Hindlimb muscle (tissue), 1 donor: ENCODE data around the gene UBAP1L. TPM values are rescaled to one million over a fixed set of nuclear protein-coding genes. Genes with fewer than 3 reads are reported as not detected.
"Not testable (repeated sequence)": the region's sequence is repeated elsewhere in the genome, so short reads cannot be mapped to it uniquely, and the experiment has no call there.

Experiments
- DNase-seq: peaks from one replicate; pipeline ENCODE4 v3.0.0-alpha.2; 2013
- polyA plus RNA-seq: library from polyadenylated mRNA; unstranded; fragments of 120-200 nt; gene quantifications from one replicate; pipeline ENCODE4 v1.2.1, GENCODE V29; 2013; ENCODE audit not compliant: insufficient read length

The UBAP1L gene
- polyA plus RNA-seq, 1 donor = 6.4 TPM

DNA sequence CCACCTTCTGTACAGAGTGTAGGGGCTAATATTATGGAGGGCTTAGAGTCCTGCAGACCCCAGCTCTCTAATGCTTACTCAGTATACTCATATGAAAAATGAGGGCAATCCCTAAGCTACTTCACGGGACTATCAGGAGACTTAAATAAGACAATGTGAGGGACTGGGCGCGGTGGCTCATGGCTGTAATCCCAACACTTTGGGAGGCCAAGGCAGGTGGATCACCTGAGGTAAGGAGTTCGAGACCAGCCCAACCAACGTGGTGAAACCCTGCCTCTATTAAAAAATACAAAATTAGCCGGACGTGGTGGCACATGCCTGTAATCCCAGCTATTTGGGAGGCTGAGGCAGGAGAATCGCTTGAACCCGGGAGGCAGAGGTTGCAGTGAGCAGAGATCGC is 15.2 kb downstream of the UBAP1L start:
- not testable (repeated sequence) for DNase-seq

DNA sequence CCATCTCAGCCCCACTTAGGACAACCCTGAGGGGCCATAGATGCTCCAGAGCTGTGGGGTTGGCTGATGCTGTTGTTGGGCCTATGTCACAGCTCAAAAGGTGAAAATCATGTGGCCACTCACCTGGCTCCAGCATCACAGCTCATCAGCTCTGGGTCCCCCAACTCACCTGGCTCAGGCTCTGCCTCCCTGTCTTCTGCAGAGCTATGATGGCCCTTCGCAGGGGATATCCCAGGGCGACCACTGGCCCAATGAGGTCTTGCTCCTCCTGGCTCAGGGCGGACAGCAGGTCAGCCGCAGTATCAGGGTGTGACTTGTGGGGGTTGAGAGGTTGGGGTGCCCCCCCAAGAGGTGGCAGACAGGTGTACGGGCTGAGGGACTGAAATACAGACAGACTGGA is 15.7 kb downstream of the UBAP1L start:
- no peak for DNase-seq

DNA sequence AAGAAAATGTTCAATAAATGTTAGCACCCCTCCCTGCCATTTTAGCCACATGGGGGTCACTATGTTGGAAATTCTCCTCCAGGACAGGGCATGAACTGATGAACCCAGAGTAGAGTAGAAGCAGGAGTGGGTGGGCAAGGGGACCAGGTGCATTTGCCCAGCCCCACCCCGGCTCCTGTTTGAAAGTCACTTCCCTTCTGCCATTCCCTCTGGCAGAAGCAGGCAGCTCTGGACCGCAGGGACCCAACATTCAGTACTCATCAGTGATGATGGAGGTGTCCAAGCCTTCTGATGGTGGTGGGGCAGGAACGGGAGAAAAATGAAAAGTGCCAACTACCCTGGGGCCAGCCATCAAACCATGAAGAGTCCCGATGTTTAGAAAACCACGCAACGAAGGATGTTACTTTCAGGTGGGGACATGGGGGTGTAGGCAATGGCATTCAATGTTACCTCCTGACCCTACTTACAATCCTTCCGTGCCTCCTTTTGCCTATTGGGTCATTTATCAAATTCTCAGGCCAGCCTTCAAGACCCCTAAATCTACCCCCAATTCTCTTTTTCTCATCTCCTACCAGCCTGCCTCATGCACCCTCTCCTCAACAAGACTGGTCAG is 17.2 kb downstream of the UBAP1L start:
- no peak for DNase-seq

DNA sequence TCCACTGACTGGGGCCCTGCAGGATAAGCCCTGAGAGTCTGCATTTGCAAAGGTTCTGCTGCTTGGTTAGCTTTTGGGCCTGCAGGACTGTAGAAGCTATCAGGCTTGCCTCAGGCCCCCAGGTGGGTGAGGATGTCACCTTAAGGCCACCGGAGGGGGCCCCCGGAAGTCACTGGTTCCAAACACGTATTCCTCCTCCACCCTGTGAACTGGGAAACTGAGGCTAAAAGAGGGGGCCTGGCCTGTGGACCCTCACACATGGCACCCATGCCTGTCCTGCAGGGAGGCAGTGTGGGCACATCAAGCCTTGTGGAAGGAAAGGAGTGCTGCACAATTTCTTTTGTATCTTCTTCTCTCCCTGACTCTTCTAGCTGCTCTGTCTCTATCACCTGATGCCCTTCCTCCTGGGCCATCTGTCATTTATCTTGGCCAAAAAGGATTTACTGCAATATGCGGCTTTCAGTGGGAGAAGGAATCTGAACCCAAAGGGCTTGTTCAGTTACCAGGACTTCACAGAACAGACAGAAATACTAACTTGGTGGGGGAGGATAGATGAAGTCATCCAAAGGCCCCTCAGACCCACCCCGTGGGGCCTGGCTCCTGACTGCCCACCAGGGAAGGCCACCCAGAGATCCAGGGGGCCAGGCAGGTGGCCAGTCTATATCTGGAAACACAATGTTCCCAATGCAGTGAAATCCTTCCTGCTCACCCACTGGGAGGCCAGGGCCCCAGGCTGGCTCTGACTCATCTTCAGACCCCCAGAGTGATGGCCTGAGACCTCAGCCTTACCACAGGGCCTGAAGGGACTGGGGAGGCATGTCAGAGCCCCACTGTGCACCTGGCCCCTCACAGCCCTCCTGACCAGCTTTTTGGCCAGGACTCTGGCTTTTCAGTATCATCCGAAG is 18.3 kb downstream of the UBAP1L start:
- DNase-seq = no peak

DNA sequence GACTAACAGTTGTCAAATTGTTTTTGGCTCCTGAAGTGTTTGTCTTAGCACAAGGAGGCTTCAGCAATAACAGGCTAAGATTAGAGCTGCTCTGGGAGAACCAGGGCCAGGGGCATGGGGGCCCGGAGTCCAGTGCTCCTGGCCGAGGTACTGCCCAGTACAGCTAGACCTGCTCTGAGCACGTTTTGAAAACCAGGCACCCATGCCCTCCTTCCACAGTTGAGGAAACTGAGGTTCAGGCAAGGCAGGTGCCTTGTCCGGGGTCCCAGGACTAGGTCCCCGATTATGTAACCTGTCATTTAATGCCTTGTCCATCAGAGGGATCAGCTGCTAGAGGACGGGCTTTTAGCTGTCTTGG is 19.3 kb downstream of the UBAP1L start:
- no peak for DNase-seq

DNA sequence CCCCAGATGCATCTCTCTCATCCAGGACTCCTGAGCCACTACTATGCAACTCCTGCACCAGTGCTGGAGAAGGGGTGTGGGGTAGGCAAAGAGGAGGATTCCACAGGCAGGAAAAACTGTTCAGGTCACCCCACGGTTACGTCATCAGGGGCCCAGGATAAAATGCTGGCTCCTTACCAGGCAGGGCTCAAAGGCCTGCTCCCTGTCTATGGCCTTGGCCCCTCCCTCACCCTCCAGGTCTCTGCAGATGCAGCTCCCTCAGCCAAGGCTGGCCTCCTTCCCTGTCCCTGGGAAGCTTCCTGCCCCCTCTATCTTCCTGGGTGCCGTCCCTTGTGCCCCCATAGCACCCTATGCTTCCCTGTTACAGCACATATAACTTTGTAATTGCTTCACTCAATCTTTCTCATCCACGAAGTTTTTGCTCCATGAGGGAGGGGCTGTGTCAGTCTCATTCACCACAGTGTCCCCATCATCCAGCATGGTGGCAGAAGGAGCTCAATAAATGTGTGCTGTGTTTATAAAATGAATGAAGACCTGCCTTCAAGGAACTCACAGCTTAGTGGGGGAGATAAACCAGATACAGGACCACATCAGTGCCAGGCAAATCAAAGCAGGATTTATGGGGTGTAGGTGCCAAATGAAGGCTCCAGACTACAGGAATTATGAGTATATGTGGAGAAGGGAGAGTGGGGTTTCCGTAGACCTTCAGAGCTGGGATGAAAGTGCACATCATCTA is 19.8 kb downstream of the UBAP1L start:
- no peak for DNase-seq

DNA sequence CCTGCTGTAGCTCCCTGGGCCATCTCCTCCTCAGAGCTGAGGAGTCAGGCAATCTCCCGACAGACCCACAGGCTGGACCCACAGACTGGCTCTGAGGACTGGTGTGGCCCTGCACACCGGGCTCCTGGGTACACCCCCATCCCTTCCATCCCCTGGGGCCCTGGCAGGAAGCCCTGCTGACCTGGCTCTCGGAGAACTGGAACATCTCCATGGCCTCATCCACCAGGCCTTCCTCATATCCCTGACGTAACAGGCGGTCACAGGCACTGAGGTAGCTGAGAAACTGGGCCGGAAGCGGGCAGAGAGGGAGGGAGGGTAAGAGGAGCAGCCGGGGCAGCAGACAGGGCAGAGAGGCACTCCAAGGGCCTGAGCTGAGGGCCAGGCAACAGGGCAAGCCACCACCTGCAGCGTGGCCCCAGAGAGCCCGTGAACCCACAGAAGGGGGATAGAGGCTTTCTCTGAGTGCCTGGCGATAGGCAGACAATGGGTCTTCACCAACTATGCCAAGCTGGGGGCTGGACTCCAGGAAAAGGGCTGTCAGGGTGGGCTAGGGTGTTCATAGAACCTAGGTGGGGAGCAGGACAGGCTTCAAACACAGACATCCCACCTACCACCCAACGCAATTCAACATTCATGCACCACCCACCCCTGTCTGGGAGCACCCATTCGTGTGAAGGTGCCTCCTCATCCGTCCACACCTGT is 20.6 kb downstream of the UBAP1L start:
- no peak for DNase-seq

DNA sequence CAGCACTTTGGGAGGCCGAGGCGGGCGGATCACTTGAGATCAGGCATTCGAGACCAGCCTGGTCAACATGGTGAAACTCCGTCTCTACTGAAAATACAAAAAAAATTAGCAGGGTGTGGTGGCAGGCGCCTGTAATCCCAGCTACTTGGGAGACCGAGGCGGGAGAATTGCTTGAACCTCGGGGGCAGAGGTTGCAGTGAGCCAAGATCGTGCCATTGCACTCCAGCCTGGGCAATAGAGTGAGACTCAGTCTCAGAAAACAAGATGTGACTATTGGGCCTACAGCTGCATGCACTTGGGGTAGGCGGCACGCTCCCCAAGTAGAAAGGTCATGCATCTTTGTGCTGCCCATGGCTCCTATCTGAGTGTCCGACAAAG is 21.2 kb downstream of the UBAP1L start:
- DNase-seq = not testable (repeated sequence)

DNA sequence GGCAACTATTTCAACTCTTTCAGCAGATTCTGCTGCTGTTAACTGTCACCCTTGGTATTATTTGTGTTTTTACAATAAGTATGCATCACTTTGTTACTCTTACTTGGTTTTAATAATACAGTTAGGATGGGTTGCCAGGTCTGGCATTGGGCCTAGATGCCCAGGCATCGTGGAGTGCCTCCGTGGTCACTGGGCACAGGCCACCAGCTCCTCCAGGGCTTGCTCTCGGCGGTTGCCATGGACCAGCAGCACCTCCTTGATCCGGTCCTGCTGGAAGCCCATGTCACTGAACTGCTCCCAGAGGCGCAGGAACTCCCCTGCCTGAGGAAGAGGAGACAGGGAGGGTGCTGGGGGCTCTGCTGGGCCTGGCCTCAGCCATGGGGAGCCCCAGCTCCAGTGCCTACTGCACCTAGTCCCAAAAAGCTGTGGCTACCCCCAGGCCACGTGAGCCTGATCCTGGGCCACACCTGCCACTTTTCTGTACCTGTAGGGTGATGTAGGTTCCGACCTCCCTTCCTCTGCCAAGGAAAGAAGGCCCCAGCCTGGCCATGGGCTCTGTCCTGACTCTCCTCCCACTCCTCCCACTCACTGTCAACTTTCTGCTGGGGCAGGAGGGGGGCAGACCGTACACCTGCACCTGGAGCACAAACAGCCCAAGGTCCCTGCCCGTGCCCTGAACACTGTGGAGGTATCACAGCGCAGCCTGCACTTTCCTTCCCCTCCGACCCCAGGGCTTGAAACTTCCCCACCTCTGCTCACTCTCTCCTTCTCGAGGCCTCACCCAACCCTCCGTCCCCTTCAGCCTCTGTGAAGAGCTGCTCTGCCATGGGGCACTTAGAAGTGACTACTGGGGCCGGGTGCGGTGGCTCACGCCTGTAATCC is 21.8 kb downstream of the UBAP1L start:
- no peak for DNase-seq

DNA sequence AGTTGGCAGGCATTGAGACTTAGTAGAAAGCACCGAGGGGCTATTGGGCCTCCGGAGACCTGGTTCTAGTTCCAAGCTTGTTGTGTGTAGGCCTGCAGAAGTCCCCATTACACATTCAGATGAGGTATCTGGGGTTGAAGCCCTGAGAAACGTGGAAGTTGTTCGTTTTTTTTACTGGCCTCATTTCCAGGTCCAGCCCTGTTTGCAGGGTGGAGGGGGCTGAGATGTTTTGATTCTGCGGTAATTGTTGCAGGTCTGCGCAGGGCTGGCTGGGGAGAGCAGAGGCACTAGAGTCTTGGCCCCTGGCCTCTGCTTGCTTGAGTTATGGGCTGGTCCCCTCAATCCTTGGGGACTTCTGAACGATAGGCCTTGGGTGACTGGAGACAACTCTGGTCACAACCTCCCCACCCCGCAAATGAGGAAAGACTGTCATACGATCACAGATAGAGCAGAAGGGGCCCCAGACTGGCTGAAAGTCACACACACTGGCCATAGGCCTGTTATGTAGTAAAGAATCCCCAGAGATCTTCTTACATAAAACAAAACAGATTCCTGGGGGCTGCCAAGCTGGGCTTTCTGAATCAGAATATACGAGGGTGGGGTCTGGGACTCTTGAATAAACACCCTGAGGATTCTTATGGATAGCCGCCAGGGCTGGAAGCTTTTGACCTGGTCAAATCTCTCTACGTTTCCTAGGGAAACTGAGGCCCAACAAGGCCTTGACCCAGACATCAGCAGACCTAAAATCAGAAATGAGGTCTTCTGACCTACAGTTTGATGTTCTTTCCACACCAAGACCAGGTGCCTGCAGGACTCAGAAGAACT is 22.8 kb downstream of the UBAP1L start:
- no peak for DNase-seq

DNA sequence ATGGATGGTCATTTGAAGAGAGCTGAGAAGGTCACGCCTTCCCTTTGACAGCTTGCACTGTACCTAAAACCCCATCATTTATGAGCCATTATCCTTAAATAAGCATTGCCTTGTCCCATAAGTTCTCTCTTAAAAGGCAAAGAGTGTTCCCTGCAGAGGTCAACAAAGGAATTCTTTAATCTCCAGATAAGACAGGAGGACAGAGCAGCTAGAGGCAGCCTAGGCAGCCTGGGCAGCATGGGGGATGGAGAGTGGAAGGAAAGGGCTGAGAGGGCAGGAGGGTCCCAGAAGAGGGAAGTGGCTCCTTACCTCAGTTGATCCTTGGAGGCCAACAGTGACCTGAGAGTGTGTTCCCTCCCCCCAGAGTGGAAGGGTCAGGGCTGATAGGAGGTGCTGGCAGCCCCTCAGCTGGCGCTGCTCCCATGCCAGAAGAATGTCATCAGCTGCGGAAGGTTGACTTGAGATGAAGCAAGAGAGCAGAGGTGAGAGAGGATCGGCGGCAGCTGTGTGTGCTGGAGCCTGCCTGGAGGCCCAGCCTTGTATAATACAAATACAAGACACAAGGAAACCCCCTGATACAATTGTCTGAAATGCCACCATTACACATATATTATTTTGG is 25.7 kb downstream of the UBAP1L start:
- DNase-seq = no peak

DNA sequence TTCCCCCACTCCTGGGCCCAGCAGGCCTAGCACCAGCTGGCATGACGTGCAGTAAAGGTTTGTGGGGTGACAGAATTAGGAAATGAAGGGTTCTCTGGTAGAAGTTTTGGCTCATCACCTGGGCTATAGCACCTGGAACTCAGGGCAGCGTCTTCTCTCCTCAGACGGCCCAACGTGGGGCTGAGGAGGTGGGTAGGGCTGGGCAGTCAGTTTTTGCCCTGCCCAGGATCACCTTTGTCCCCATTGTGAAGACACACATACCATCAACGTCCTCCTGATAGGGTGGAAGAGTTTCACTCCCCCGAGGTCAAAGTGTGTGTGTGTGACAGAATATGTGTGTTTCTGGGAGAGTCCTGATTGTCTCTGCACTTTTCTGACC is 26.4 kb downstream of the UBAP1L start:
- DNase-seq = no peak

DNA sequence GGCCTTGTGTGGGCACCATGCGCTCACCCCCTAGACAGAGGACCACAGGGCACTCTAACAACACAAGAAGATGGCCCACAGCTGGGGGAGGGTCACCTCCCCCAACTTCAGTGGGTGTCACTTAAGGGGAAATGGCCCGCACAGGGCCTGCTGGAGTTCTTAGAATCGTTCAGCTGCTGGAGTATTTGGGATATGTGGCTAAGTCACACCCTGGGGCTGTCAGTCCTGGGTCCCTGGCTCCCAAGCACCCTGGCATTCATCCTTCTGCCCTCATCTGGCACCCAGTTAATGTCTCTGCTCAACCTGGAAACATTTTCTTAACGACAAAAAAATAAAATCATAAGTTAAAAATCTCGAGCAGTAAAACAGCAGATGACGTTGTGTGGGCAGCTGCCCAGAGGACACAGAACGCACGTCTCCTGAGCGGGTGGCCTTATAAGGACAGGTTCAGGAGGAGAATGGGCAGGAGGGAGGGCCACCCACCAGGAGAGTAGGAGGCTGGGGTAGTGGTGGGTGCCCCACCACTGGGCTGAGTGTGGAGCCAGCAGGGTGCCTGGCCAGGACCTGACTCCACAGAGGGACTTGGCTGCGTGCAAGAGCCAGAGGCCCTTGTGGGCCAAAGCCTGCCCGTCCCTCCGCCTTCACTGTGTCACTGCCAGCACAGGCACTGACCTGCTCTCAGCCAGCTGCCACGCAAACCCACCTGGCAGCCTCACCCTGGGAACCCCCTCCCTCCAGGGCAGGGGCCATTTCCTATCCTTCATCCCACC is 26.9 kb downstream of the UBAP1L start:
- peak; percentile 44 for DNase-seq

DNA sequence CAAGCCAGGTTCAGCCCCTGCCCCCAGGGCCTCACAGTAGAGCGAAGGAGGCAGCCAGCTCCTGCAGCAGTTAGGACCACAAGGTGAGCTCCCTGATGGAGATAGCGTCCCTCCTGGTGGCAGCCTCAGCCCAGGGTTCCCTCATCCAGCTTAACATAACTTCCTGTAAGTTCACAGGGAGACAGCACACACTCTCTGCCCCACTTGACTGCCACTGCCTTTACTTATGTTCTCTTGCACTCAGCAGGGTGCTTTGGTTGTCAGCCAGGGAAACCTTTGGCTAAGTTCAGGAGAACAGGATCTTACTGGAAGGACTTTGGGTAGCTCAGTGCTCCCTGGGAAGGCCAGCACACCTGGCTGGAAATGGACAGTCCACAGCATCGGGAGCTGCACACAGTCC is 27.6 kb downstream of the UBAP1L start:
- DNase-seq = no peak

DNA sequence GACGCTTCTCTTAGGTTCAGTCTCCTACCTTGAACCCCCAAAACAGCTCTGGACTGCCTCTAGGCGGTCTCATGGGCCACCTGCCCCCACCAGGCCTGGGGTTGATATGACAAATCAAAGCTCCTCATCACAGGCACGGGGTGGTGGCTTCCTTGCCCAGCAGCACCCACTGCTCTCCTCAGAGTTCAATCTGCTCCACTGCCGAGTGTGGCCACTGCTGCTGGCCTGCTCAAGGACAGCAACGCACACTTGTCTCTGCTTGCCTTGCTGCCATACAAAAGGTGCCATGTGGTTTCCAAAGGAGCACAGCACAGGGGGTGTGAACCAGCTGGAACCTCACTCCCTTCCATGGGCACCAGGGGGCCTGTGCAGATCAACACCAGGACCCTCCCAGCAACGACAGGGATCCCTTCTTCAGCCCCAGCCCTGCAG is 28.3 kb downstream of the UBAP1L start:
- no peak for DNase-seq

DNA sequence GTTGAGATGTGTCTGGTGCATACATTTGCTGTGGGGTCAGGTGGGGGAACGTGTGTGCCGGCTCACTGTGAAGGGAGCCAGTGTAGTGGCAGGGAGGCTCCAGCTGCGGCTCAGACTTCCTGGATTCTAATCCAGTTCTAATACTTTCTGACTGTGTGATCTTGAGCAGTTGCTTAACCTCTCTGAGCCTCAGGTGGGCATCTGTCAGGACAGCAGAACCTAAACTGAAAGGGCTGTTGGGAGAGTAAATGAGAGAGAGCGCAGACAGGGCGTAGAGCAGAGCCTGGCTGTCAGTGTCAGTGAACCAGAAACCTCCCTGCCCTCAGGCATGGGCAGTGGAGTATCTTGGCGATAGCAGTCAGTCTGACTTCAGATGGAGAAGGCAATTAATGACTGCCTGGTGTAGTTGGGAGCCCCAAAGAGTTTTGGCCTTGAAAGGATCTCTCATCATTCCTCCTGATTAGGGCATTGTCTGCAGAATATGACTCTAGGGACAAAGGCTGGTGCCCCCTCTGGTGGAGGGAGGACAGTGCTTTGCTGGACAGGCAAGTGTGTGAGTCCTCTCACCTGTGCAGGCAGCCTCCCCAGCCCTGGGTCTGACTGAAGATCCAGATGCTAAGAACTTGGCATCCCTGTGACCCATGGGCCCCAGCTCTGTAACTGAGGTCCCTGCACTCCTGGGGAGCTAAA is 28.9 kb downstream of the UBAP1L start:
- no peak for DNase-seq

DNA sequence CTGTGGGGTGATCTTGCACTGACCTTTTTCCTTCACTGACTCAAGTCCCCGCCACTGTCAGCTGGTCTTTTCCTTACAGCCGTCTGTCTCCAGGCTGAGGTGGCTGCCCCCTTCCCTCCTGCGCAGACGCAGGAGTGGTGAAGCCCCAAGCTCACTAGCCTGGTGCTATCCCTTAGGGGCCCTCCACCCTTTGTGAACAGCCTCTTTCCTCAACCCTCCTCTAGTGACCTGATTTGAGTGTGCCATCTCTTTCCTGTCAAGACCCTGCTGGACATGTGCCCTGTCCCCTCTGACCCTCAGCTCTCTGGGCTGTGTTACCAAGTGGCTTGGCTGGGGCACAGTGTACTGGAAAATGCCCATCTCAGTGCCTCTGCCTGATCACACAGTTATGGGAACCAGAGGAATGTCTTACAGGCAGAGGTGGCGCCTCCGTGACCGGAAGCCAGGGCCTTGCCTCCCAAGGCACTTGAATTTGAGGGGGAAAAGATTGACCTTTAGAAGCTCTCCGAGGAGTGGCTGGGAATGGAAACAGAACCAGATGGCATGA is 29.7 kb downstream of the UBAP1L start:
- DNase-seq = no peak

DNA sequence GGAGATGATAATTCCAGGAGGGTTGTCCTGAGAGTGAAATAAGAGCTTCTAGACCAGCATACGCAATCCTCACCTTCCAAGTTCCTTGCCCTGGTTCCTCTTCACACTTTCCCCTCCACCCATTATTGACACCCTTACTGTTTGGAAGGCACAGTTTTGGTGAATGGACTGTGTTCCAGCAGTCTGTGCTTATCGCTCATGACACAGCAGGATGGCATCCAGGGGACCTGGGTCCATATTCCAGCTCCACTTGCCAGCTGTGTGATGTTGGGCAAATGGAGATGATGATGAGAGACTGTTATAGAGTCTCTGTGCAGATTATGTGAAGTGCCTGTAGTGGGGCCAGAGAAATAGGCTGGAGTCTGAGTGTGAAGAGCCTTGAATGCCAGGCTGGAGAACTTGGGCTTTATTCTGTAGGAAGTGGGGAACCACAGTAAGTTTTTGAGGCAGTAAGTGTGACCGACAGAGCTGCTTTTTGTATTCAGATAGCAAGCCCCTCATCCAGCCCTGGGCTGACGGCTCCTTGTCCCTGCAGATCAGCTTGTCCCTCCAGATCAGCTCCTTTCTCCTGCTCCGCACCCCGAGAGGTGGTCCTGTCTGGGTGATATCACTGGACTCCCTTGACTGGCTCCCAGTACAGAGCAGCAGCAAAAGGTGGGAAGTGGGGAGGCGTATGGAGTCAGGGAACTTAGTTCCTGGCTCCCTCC is 30.3 kb downstream of the UBAP1L start:
- no peak for DNase-seq
